ENCODE measurements around the gene SHISA2.

Gene SHISA2

DNA sequence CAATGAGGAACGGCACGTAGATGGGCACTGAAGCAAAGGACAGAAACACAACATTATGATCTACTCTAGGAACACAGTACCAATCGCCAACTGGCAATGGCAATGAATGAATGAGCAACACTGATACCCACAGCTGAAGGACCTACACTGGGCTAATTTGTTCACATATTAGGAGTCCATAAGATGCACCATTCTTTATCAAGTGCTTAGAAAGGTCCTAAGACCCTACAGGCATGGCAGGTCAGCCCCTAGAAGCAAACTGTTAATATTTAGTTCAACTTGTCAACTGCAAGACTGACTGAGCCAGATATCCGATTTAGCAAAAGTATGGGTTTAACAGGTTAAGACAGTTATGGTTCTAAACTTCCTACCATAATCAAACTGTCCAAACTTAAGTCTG is 4.8 kb downstream of the SHISA2 start:
- no peak for DNase-seq

- no peak for DNase-seq
Observed at GRCh38 chr13:26046639-26047038, 5.2 kb downstream of the SHISA2 start.

GRCh38 chr13:26045142-26045541 is 6.7 kb downstream of the SHISA2 start:
- DNase-seq: no peak

DNA sequence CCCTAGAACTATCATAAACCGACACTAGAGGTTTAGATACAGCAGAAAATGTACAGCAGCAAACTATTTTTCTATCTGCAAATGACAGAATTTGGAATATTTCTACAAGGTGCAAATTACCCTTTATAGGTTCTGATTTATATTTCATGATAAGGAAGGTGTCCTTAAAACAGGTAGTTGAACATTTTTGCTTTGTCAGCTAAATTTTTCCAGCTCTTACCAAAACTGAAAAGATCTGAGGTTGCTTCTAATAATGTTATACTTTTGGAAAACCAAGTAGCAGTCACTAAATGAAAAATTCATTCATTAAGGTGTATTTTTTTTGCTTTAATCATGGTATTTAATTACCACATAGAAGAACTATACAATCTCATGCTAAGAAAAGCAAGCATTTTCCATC is 9.0 kb downstream of the SHISA2 start:
- no peak for DNase-seq

DNA sequence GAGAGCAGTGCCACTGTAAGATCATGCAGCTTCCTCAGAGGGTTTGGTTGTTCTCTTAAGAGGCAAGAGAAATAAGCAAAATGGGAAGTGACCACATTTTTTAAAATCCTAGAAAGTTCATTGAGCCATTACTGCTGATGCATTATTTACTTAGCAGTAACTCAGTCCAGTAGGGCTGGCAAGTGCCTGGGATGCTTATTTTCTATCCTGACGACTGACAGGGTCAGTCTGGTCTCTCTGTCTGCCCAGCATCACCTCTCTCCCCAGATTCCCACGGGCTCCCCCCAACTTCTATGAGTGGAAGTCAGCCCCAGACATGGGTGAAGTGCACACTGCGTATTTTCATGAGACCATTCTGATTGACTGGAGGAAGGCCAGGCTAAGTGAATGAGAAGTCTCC is 10.4 kb downstream of the SHISA2 start:
- no peak for DNase-seq

DNA sequence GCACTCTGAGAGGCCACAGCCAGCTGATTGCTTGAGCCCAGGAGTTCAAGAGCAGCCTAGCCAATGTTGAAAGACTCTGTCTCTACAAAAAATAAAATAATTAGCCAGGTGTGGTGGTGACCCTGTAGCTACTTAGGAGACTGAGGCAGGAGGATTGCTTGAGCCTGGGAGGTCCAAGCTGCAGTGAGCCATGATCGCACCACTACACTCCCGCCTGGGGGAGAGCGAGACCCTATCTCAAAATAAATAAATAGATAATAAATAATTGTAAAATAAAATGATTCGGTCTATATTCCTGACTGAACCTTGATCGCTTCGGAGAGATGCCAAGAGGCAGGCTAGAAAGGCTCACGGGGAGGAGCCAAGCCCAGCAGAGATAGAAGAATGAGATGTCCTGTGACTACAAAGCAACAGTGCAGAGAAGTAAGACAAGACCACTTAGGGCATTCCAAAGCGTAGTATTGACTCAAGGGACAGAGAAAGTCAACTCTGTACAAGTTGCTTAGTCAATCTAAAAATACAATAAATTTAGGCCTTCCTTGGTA is 12.8 kb downstream of the SHISA2 start:
- no peak for DNase-seq

DNA sequence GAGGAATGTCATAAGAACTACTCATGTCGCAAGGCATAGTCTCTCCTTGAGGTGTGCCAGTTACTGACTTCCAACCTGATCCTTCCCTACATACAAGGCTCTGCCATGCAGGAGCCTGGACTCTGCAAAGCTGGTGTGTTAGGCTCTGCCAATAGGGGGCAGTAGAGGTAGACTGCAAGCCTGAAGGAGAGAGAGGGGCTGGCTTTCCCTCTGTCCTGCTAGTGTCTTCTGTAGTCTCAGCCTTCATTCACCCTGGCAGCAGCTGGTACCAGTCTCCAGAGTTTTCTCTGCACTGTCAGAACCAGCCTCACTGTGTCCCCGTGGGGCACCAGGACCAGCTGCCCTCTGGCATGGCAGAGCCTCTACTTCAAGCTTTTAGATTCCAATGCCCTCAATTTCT is 14.5 kb downstream of the SHISA2 start:
- DNase-seq: peak; percentile 23

DNA sequence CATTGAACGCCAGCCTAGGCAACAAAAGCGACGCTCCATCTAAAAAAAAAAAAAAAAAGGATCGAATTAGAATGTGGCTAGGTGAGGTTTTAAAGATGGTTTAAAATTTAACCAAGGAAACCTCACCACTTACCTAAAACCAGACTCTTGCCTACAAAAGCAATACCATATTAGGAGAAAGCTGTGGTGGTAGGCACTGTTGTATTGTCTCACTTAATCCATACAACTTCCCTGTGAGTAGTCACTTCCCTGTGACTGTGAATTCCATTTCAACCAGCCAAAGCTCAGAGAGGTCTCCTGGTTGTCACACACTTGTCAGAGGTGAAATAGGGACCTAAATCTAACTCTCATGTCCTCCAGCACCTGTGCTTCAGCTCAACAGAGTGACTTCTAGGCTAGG is 15.4 kb downstream of the SHISA2 start:
- no peak for DNase-seq

DNA sequence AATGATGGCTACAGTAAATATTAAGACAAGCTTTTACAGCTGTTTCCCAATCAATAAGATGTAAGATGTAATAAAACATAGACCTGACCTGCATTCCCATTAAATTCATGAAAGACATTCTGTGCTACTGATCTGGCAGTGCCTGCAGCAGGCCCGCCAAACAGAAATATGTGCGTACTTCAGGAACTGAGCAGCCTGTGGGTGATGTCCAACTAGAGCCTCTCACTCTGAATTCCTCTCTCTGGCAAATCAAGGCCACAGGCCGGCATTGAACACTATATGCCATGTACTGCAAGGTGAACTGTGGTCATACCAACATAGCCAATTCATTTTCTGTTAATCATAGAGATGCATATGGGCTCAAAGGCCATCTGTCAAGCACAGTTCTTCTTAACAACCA is 17.8 kb downstream of the SHISA2 start:
- no peak for DNase-seq

GRCh38 chr13:26030331-26030730 is 21.5 kb downstream of the SHISA2 start:
- DNase-seq: no peak

GRCh38 chr13:26029581-26030136 is 22.2 kb downstream of the SHISA2 start:
- DNase-seq: no peak

DNA sequence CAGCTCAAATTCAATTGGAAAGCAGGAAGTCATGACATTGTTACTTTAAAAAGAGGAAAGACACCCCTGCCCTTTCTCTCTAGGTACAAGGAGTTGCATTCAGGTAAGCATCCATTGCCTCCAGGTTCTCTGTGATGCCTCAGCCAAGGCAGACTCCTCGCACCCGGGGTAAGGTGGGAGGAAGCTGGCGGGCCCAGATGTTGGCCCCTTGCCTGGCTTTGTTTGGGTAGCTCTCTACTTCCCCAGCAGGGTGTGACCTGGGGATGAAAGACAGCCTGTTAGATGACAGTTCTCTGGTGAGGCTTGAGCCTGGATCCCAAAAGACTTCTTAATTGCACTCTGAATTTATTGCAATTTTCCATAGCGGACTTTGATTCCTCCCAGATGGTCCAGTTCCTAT is 25.6 kb downstream of the SHISA2 start:
- no peak for DNase-seq

- no peak for DNase-seq
Observed at GRCh38 chr13:26025771-26026170, 26.0 kb downstream of the SHISA2 start.

DNA sequence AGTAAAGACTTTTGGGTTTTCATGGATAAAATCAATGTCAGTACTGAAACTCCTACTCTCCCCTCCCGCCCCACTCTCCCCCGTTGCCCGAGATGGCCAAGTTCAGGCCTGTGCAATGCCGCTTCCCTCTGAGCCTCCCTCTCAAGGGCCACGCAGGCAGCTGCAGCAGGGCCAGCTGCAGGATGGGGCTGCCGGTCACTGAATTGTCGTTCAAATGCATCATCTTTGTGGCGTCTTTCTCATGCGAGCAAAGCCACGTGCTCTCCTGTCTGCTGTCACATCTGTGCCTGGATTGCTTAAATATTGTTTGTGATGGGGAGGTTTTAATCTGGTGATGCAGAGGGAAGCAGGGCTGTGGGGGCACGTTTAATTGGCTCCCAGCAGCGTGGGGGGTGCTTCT is 26.6 kb downstream of the SHISA2 start:
- no peak for DNase-seq

DNA sequence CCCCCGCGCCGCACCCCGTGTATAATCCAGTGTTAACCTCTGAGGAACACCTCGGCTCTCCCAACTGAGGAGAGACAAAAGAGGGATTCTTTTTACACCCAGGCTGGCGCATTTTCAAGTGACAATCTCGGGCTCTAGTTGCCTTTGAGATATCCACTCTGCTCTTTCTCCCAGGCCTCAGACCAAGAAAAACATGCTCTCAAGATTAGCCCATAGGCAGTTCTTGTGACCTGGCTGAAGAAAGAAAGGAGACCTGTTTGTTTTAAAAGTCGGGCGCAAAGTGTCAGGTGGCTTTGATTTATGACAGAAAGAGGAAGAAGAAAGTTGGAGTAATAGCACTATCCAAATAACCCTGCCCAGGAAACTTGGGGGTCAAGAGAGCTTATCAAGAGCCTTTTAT is 27.3 kb downstream of the SHISA2 start:
- DNase-seq: no peak

- no peak for DNase-seq
Observed at GRCh38 chr13:26022538-26023292, 29.1 kb downstream of the SHISA2 start.

- DNase-seq: no peak
Observed at GRCh38 chr13:26021956-26022355, 29.9 kb downstream of the SHISA2 start.

- DNase-seq: no peak
Observed at GRCh38 chr13:26021516-26021915, 30.3 kb downstream of the SHISA2 start.

DNA sequence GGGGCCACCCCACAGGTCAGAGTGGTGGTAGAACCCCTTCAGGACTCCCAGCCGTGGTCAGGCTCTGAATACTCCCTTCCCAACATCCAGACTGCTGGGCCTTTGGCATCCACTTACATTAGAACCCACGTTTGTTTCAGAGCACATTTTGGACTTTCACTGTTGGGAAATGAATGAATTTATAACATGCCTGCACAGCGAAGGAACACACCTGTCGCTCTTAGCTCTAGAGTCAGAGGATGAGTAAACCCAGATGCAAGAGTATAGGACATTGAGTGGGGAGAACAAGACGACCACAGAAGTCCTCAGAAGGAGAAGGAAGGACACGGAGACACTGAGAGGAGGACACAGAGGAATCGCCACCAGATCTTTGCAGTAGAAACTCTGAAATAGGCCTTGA is 30.9 kb downstream of the SHISA2 start:
- no peak for DNase-seq

GRCh38 chr13:26019881-26020870 is 31.6 kb downstream of the SHISA2 start:
- no peak for DNase-seq

DNA sequence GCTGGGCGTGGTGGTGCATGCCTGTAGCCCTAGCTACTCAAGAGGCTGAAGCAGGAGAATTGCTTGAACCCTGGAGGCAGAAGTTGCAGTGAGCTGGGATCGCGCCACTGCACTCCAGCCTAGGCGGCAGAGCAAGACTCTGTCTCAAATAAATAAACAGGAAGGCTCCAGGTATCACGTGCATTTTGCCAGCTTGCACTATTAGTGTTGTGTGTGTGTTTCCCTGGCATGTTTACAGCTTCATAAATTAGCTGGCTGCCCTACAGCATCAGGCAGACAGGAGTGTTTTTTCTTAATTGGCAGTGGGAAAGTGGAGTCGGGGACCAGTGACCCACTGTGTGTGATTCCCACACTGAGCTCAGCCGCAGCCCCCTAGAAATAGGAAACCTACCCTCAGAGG is 32.6 kb downstream of the SHISA2 start:
- no peak for DNase-seq

- DNase-seq: no peak
Observed at GRCh38 chr13:26017932-26018665, 33.7 kb downstream of the SHISA2 start.

Measured in CD4-positive, alpha-beta T cell treated with Interleukin-6 for 4 hours (primary cell).